ENCODE data around the gene TMEM273.

GRCh38 chr10:49115796-49116508 is 72.2 kb downstream of the TMEM273 start:
- TF ChIP-seq, protein P1, sequence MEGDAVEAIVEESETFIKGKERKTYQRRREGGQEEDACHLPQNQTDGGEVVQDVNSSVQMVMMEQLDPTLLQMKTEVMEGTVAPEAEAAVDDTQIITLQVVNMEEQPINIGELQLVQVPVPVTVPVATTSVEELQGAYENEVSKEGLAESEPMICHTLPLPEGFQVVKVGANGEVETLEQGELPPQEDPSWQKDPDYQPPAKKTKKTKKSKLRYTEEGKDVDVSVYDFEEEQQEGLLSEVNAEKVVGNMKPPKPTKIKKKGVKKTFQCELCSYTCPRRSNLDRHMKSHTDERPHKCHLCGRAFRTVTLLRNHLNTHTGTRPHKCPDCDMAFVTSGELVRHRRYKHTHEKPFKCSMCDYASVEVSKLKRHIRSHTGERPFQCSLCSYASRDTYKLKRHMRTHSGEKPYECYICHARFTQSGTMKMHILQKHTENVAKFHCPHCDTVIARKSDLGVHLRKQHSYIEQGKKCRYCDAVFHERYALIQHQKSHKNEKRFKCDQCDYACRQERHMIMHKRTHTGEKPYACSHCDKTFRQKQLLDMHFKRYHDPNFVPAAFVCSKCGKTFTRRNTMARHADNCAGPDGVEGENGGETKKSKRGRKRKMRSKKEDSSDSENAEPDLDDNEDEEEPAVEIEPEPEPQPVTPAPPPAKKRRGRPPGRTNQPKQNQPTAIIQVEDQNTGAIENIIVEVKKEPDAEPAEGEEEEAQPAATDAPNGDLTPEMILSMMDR (conservative IDR thresholded peaks at IDR 0.05 in 1 of 2, IDR thresholded peaks at IDR 0.05 in 1 of 2; ENCODE audit: low read depth in 1 of 2, low read length in 2 of 2), result no peak
- no peak for TF ChIP-seq EZH2 (IDR thresholded peaks at IDR 0.05; ENCODE audit: low read length, missing control alignments)
